Measurements from ENCODE around the gene DEAF1. TPM values are rescaled to one million over a fixed set of nuclear protein-coding genes. Genes with fewer than 3 reads are reported as not detected.
A peak's percentile ranks its signal among the peaks of the same experiment; 100 is the strongest.

The DEAF1 gene
- total RNA-seq, 2 donors from 2014 or later = 55.3 to 77.1 TPM

- H3K36me3 Mint-ChIP-seq (ENCODE audit: low read depth) = no peaks in the 10 kb centered on the region
- no peaks in the 10 kb centered on the region for H3K27me3 Mint-ChIP-seq
- H3K27ac Mint-ChIP-seq = no peak overlapping the region
- H3K4me3 Mint-ChIP-seq = no peak overlapping the region
- H3K9me3 ChIP-seq (ENCODE audit: control insufficient read depth, low read length, poor library complexity, severe bottlenecking) = no peaks in the 10 kb centered on the region
- peaks cover 8% of the 10 kb centered on the region for H3K4me1 Mint-ChIP-seq
- no peak for ATAC-seq
- DNase-seq = no peak
These were observed 6.9 kb upstream of the DEAF1 start for GRCh38 chr11:701741-702461.

- Mint-ChIP-seq H3K27me3 (no peaks in the 10 kb centered on the region), H3K4me3 (no peak overlapping the region), H3K36me3 (ENCODE audit: low read depth) (no peaks in the 10 kb centered on the region), H3K27ac (no peak overlapping the region), H3K4me1 (peaks cover 9% of the 10 kb centered on the region)
- H3K9me3 ChIP-seq (ENCODE audit: control insufficient read depth, low read length, poor library complexity, severe bottlenecking) = no peaks in the 10 kb centered on the region
- no peak for DNase-seq
- no peak for ATAC-seq
These were observed 4.7 kb upstream of the DEAF1 start for GRCh38 chr11:699753-700152.

GRCh38 chr11:699116-699508 lies 4.1 kb upstream of the DEAF1 start:
- Mint-ChIP-seq H3K27me3 (no peaks in the 10 kb centered on the region), H3K4me3 (no peak overlapping the region), H3K27ac (no peak overlapping the region), H3K4me1 (peaks cover 9% of the 10 kb centered on the region), H3K36me3 (ENCODE audit: low read depth) (no peaks in the 10 kb centered on the region)
- no peaks in the 10 kb centered on the region for H3K9me3 ChIP-seq (ENCODE audit: control insufficient read depth, low read length, poor library complexity, severe bottlenecking)
- DNase-seq (no peak), ATAC-seq (no peak)

- H3K27me3 Mint-ChIP-seq = no peaks in the 10 kb centered on the region
- no peak overlapping the region for H3K4me3 Mint-ChIP-seq
- ATAC-seq (no peak), DNase-seq (no peak)
- no peaks in the 10 kb centered on the region for H3K36me3 Mint-ChIP-seq (ENCODE audit: low read depth)
- no peak overlapping the region for H3K27ac Mint-ChIP-seq
- H3K9me3 ChIP-seq (ENCODE audit: control insufficient read depth, low read length, poor library complexity, severe bottlenecking) = no peaks in the 10 kb centered on the region
- peaks cover 11% of the 10 kb centered on the region for H3K4me1 Mint-ChIP-seq
These were observed 3.6 kb upstream of the DEAF1 start for GRCh38 chr11:698493-699115.

- no peaks in the 10 kb centered on the region for H3K27me3 Mint-ChIP-seq
- no peak overlapping the region for H3K4me3 Mint-ChIP-seq
- no peak for DNase-seq
- no peaks in the 10 kb centered on the region for H3K9me3 ChIP-seq (ENCODE audit: control insufficient read depth, low read length, poor library complexity, severe bottlenecking)
- peaks cover 18% of the 10 kb centered on the region for H3K4me1 Mint-ChIP-seq
- no peak for ATAC-seq
- peak overlapping the region; percentile 24 for H3K27ac Mint-ChIP-seq
- H3K36me3 Mint-ChIP-seq (ENCODE audit: low read depth) = no peaks in the 10 kb centered on the region
These were observed 2.8 kb upstream of the DEAF1 start for GRCh38 chr11:697811-698311.

- no peak for ATAC-seq
- peak overlapping the region; percentile 91 for H3K27ac Mint-ChIP-seq
These were observed 2.0 kb upstream of the DEAF1 start for GRCh38 chr11:696955-697491.

GRCh38 chr11:695538-696248 lies 671 bp upstream of the DEAF1 start, which contains the start of gene TMEM80:
TSS of gene TMEM80 (plus strand) at chr11:695816. CDS start at chr11:695828, 12 bp downstream.
- ATAC-seq = peak; percentile 75
- DNase-seq = peak; percentile 95 to 97 (median 95)
- Mint-ChIP-seq H3K27me3 (no peaks in the 10 kb centered on the region), H3K36me3 (ENCODE audit: low read depth) (no peaks in the 10 kb centered on the region), H3K4me1 (peaks cover 35% of the 10 kb centered on the region), H3K4me3 (peak within 1 kb of the TSS; percentile 80), H3K27ac (peak within 1 kb of the TSS; percentile 91)
- no peaks in the 10 kb centered on the region for H3K9me3 ChIP-seq (ENCODE audit: control insufficient read depth, low read length, poor library complexity, severe bottlenecking)

More at GRCh38 chr11:696955-697491, 2.0 kb upstream of the DEAF1 start:
- Mint-ChIP-seq H3K36me3 (ENCODE audit: low read depth) (no peaks in the 10 kb centered on the region), H3K4me3 (peak overlapping the region; percentile 47), H3K4me1 (peaks cover 26% of the 10 kb centered on the region), H3K27me3 (no peaks in the 10 kb centered on the region)
- DNase-seq = no peak
- H3K9me3 ChIP-seq (ENCODE audit: control insufficient read depth, low read length, poor library complexity, severe bottlenecking) = no peaks in the 10 kb centered on the region

GRCh38 chr11:695288-695537 lies 191 bp upstream of the DEAF1 start:
- peaks cover 35% of the 10 kb centered on the region for H3K4me1 Mint-ChIP-seq
- no peak for ATAC-seq
- H3K36me3 Mint-ChIP-seq (ENCODE audit: low read depth) = no peaks in the 10 kb centered on the region
- H3K4me3 Mint-ChIP-seq = peak overlapping the region; percentile 80
- H3K27ac Mint-ChIP-seq = peak overlapping the region; percentile 91
- no peaks in the 10 kb centered on the region for H3K9me3 ChIP-seq (ENCODE audit: control insufficient read depth, low read length, poor library complexity, severe bottlenecking)
- no peaks in the 10 kb centered on the region for H3K27me3 Mint-ChIP-seq
- DNase-seq = no peak

- ATAC-seq = no peak
- H3K4me3 Mint-ChIP-seq = peak overlapping the region; percentile 85
- no peaks in the 10 kb centered on the region for H3K36me3 Mint-ChIP-seq (ENCODE audit: low read depth)
- H3K4me1 Mint-ChIP-seq = peaks cover 35% of the 10 kb centered on the region
- H3K27ac Mint-ChIP-seq = peak overlapping the region; percentile 97
- no peaks in the 10 kb centered on the region for H3K27me3 Mint-ChIP-seq
- H3K9me3 ChIP-seq (ENCODE audit: control insufficient read depth, low read length, poor library complexity, severe bottlenecking) = no peaks in the 10 kb centered on the region
- DNase-seq = no peak
These were observed 997 bp downstream of the DEAF1 start for GRCh38 chr11:693887-694562.

GRCh38 chr11:693415-693831 lies 1.6 kb downstream of the DEAF1 start:
- peak overlapping the region; percentile 85 for H3K4me3 Mint-ChIP-seq
- H3K9me3 ChIP-seq (ENCODE audit: control insufficient read depth, low read length, poor library complexity, severe bottlenecking) = no peaks in the 10 kb centered on the region
- no peak for DNase-seq
- no peaks in the 10 kb centered on the region for H3K36me3 Mint-ChIP-seq (ENCODE audit: low read depth)
- H3K27ac Mint-ChIP-seq = peak overlapping the region; percentile 97
- ATAC-seq = no peak
- peaks cover 35% of the 10 kb centered on the region for H3K4me1 Mint-ChIP-seq
- H3K27me3 Mint-ChIP-seq = no peaks in the 10 kb centered on the region

- H3K4me3 Mint-ChIP-seq = peak overlapping the region; percentile 85
- peak overlapping the region; percentile 97 for H3K27ac Mint-ChIP-seq
- peaks cover 35% of the 10 kb centered on the region for H3K4me1 Mint-ChIP-seq
- H3K27me3 Mint-ChIP-seq = no peaks in the 10 kb centered on the region
- peak in 2 of 3 donors; percentile 57 to 60 for DNase-seq
- H3K36me3 Mint-ChIP-seq (ENCODE audit: low read depth) = no peaks in the 10 kb centered on the region
- ATAC-seq = peak; percentile 9
- no peaks in the 10 kb centered on the region for H3K9me3 ChIP-seq (ENCODE audit: control insufficient read depth, low read length, poor library complexity, severe bottlenecking)
These were observed 2.1 kb downstream of the DEAF1 start for GRCh38 chr11:692824-693414.

GRCh38 chr11:691710-692590 lies 3.1 kb downstream of the DEAF1 start:
- peaks cover 4% of the 10 kb centered on the region for H3K36me3 Mint-ChIP-seq (ENCODE audit: low read depth)
- H3K27ac Mint-ChIP-seq = peak overlapping the region; percentile 97
- ATAC-seq (no peak), DNase-seq (no peak)
- no peaks in the 10 kb centered on the region for H3K27me3 Mint-ChIP-seq
- H3K4me1 Mint-ChIP-seq = peaks cover 31% of the 10 kb centered on the region
- H3K9me3 ChIP-seq (ENCODE audit: control insufficient read depth, low read length, poor library complexity, severe bottlenecking) = no peaks in the 10 kb centered on the region
- H3K4me3 Mint-ChIP-seq = peak overlapping the region; percentile 85
